ENCODE measurements around the gene NEUROD2. TPM values are rescaled to one million over a fixed set of nuclear protein-coding genes. Genes with fewer than 3 reads are reported as not detected.
A peak's percentile ranks its signal among the peaks of the same experiment; 100 is the strongest.

NEUROD2 gene
- total RNA-seq, 1 donor from 2014 or later = not detected

- peaks cover 58% of the 10 kb centered on the region for H3K27me3 Mint-ChIP-seq (ENCODE audit: insufficient read depth, low read depth)
- H3F3A ChIP-seq (ENCODE audit: low read depth) = peaks cover 14% of the 10 kb centered on the region
- peak overlapping the region; percentile 96 for H3K4me2 ChIP-seq
Observed at GRCh38 chr17:39618246-39618913, 10.7 kb upstream of the NEUROD2 start.

GRCh38 chr17:39617446-39618245 lies 9.9 kb upstream of the NEUROD2 start:
- Histone ChIP-seq H3K9ac (no peak overlapping the region), H3K4me2 (peak overlapping the region; percentile 96), H3F3A (ENCODE audit: low read depth) (peaks cover 14% of the 10 kb centered on the region), H3K36me3 (no peaks in the 10 kb centered on the region), H3K4me3 (peak overlapping the region; percentile 64), H3K27me3 (peaks cover 92% of the 10 kb centered on the region), H4K20me1 (ENCODE audit: low read depth) (peaks cover 10% of the 10 kb centered on the region), H3K9me3 (ENCODE audit: low read depth) (no peaks in the 10 kb centered on the region), H3K79me2 (ENCODE audit: low read depth) (no peaks in the 10 kb centered on the region), H2AFZ (replicated peaks) (no peak overlapping the region), H3K4me1 (peaks cover 5% of the 10 kb centered on the region), H3K27ac (no peak overlapping the region)
- H3K4me1 Mint-ChIP-seq = peaks cover 13% of the 10 kb centered on the region
- no peak overlapping the region for H3K27ac Mint-ChIP-seq
- TF ChIP-seq CTCF (IDR thresholded peaks at IDR 0.05) (no peak), EZH2phosphoT487 (IDR thresholded peaks at IDR 0.05) (peak; percentile 46), EZH2 (IDR thresholded peaks at IDR 0.05) (peak; percentile 42)
- H3K27me3 Mint-ChIP-seq (ENCODE audit: insufficient read depth, low read depth) = peaks cover 60% of the 10 kb centered on the region
- DNase-seq (ENCODE audit: low spot score) = peak; percentile 69
- no peaks in the 10 kb centered on the region for H3K9me3 Mint-ChIP-seq
- no peaks in the 10 kb centered on the region for H3K36me3 Mint-ChIP-seq
- peak overlapping the region; percentile 87 for H3K4me3 Mint-ChIP-seq

More at GRCh38 chr17:39618246-39618913, 10.7 kb upstream of the NEUROD2 start:
- H3K4me1 Mint-ChIP-seq = peaks cover 13% of the 10 kb centered on the region
- Histone ChIP-seq H3K27me3 (peaks cover 91% of the 10 kb centered on the region), H3K9me3 (ENCODE audit: low read depth) (no peaks in the 10 kb centered on the region), H3K9ac (no peak overlapping the region), H3K4me1 (peaks cover 5% of the 10 kb centered on the region), H3K36me3 (no peaks in the 10 kb centered on the region), H3K27ac (no peak overlapping the region), H3K79me2 (ENCODE audit: low read depth) (no peaks in the 10 kb centered on the region), H4K20me1 (ENCODE audit: low read depth) (peaks cover 10% of the 10 kb centered on the region), H2AFZ (replicated peaks) (no peak overlapping the region), H3K4me3 (peak overlapping the region; percentile 64)
- peak overlapping the region; percentile 87 for H3K4me3 Mint-ChIP-seq
- no peaks in the 10 kb centered on the region for H3K36me3 Mint-ChIP-seq
- DNase-seq (ENCODE audit: low spot score) = no peak
- no peaks in the 10 kb centered on the region for H3K9me3 Mint-ChIP-seq
- TF ChIP-seq EZH2 (IDR thresholded peaks at IDR 0.05) (peak; percentile 82), CTCF (IDR thresholded peaks at IDR 0.05) (no peak), EZH2phosphoT487 (IDR thresholded peaks at IDR 0.05) (peak; percentile 79)
- no peak overlapping the region for H3K27ac Mint-ChIP-seq

GRCh38 chr17:39617100-39617445 lies 9.4 kb upstream of the NEUROD2 start:
- H3K4me2 ChIP-seq = peak overlapping the region; percentile 96
- H3K27me3 Mint-ChIP-seq (ENCODE audit: insufficient read depth, low read depth) = peaks cover 54% of the 10 kb centered on the region
- H2AFZ ChIP-seq (replicated peaks) = no peak overlapping the region
- H4K20me1 ChIP-seq (ENCODE audit: low read depth) = peaks cover 10% of the 10 kb centered on the region
- no peaks in the 10 kb centered on the region for H3K36me3 Mint-ChIP-seq
- no peaks in the 10 kb centered on the region for H3K36me3 ChIP-seq
- H3K9ac ChIP-seq = no peak overlapping the region
- TF ChIP-seq CTCF (IDR thresholded peaks at IDR 0.05) = no peak
- no peak for TF ChIP-seq EZH2phosphoT487 (IDR thresholded peaks at IDR 0.05)
- peak; percentile 60 for TF ChIP-seq EZH2 (IDR thresholded peaks at IDR 0.05)
- no peak overlapping the region for H3K4me3 ChIP-seq
- H3K79me2 ChIP-seq (ENCODE audit: low read depth) = no peaks in the 10 kb centered on the region
- peaks cover 8% of the 10 kb centered on the region for H3K4me1 Mint-ChIP-seq
- DNase-seq (ENCODE audit: low spot score) = no peak
- peaks cover 5% of the 10 kb centered on the region for H3K4me1 ChIP-seq
- H3K27ac ChIP-seq = no peak overlapping the region
- H3K9me3 ChIP-seq (ENCODE audit: low read depth) = no peaks in the 10 kb centered on the region
- H3F3A ChIP-seq (ENCODE audit: low read depth) = peaks cover 10% of the 10 kb centered on the region
- H3K27me3 ChIP-seq = peaks cover 98% of the 10 kb centered on the region
- H3K4me3 Mint-ChIP-seq = peak overlapping the region; percentile 57
- H3K9me3 Mint-ChIP-seq = no peaks in the 10 kb centered on the region
- H3K27ac Mint-ChIP-seq = no peak overlapping the region

Measured in neural progenitor cell (in vitro differentiated cells).